ENCODE data around the gene H2BW2. TPM values are rescaled to one million over a fixed set of nuclear protein-coding genes. Genes with fewer than 3 reads are reported as not detected.
"Not testable (repeated sequence)": the region's sequence is repeated elsewhere in the genome, so short reads cannot be mapped to it uniquely, and the experiment has no call there.

The H2BW2 gene
- total and polyA plus RNA-seq, 10 of the 15 experiments (the other 5 are each of a cell fraction or from before 2014, with no cell fraction given), result not detected

DNA sequence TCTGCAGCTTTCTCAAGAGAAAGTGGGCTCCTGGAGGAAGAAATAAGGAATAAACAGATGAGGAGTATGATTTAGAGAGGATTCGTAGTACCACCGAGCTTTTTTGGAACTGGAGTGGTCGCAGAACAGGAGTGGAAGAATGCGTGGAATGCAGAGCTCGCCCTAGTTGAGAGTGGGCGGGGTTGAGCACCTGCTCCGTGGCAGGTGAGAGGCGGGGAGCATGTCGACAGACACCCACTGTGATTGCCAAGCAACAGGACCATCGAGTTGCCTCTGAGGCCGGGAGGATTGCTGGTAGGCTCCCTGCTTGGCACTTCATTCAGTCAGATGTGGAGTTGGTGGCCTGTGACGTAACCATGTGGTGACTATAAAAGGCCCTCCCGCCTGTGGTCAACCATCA is 15.2 kb downstream of the H2BW2 start:
- intact Hi-C loops (cut with micrococcal nuclease; ENCODE audit: unreplicated experiment); DNase-seq (ENCODE audit: low read depth, low spot score); in situ Hi-C loops (cut with MboI); H4K20me1 ChIP-seq (ENCODE audit: control insufficient read depth, insufficient read depth); H3K79me2 ChIP-seq (ENCODE audit: control insufficient read depth, insufficient read depth, low read length); SMC1A ChIA-PET (ENCODE audit: uncharacterized antibody, unreplicated experiment); H3K4me1 ChIP-seq (ENCODE audit: control insufficient read depth, insufficient read depth, low read length); H3K27ac ChIP-seq (ENCODE audit: control insufficient read depth, insufficient read depth); H3K27me3 ChIP-seq (replicated peaks in 1 of 2; ENCODE audit: control insufficient read depth in 2 of 2, insufficient read depth in 2 of 2, low read length in 1 of 2); H3K36me3 ChIP-seq (ENCODE audit: control insufficient read depth in 2 of 2, insufficient read depth in 2 of 2, low read length in 1 of 2); H3K4me2 ChIP-seq (ENCODE audit: control insufficient read depth, insufficient read depth); H3K4me3 ChIP-seq; FAIRE-seq; H2AFZ ChIP-seq (ENCODE audit: control insufficient read depth, low read depth, low read length); H3K9me3 ChIP-seq (replicated peaks; ENCODE audit: control insufficient read depth, insufficient read depth, low read length); POLR2A ChIA-PET; BruUV-seq (replicated peaks); H3K9ac ChIP-seq (ENCODE audit: control insufficient read depth, insufficient read depth, low read length); CTCF ChIA-PET; RAD21 ChIA-PET (ENCODE audit: unreplicated experiment); ATAC-seq: not testable (repeated sequence)
- WGBS (ENCODE audit: insufficient coverage, insufficient replicate concordance, low lambda C conversion rate, missing lambda C conversion rate), result no CpG with 5 or more reads among the region's 13 CpGs

DNA sequence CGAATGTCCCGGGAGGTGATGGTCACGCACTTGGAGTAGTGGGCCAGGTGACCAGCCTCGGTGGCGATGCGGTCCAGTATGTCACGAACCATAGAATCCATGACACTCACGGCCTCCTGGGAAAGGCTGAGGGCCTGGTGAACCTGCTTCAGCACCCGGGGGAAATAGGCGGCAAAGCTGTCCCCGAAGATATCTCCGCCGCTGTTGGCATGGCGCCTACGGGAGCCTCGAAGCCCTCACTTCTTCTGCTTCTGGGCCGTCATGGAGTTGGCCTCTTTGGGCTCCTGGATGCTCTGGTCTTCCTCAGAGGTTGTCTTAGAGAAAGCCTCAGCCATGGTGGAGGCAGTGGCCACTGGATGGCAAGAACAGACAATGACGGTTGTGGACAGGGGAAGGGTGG is 22.9 kb downstream of the H2BW2 start:
- SMC1A ChIA-PET (ENCODE audit: uncharacterized antibody, unreplicated experiment); H3K4me1 ChIP-seq (ENCODE audit: control insufficient read depth, insufficient read depth, low read length); intact Hi-C loops (cut with micrococcal nuclease; ENCODE audit: unreplicated experiment); in situ Hi-C loops (cut with MboI); H3K9ac ChIP-seq (ENCODE audit: control insufficient read depth, insufficient read depth, low read length); DNase-seq (ENCODE audit: low read depth, low spot score); H4K20me1 ChIP-seq (ENCODE audit: control insufficient read depth, insufficient read depth); H3K4me3 ChIP-seq; H3K36me3 ChIP-seq (ENCODE audit: control insufficient read depth in 2 of 2, insufficient read depth in 2 of 2, low read length in 1 of 2); H2AFZ ChIP-seq (ENCODE audit: control insufficient read depth, low read depth, low read length); H3K9me3 ChIP-seq (replicated peaks; ENCODE audit: control insufficient read depth, insufficient read depth, low read length); BruUV-seq (replicated peaks); ATAC-seq; H3K79me2 ChIP-seq (ENCODE audit: control insufficient read depth, insufficient read depth, low read length); CTCF ChIA-PET; H3K4me2 ChIP-seq (ENCODE audit: control insufficient read depth, insufficient read depth); H3K27ac ChIP-seq (ENCODE audit: control insufficient read depth, insufficient read depth); POLR2A ChIA-PET; H3K27me3 ChIP-seq (replicated peaks in 1 of 2; ENCODE audit: control insufficient read depth in 2 of 2, insufficient read depth in 2 of 2, low read length in 1 of 2); FAIRE-seq; RAD21 ChIA-PET (ENCODE audit: unreplicated experiment): not testable (repeated sequence)
- 88% methylated on average over 9 of the region's 18 CpGs for WGBS (ENCODE audit: insufficient coverage, insufficient replicate concordance, low lambda C conversion rate, missing lambda C conversion rate)

DNA sequence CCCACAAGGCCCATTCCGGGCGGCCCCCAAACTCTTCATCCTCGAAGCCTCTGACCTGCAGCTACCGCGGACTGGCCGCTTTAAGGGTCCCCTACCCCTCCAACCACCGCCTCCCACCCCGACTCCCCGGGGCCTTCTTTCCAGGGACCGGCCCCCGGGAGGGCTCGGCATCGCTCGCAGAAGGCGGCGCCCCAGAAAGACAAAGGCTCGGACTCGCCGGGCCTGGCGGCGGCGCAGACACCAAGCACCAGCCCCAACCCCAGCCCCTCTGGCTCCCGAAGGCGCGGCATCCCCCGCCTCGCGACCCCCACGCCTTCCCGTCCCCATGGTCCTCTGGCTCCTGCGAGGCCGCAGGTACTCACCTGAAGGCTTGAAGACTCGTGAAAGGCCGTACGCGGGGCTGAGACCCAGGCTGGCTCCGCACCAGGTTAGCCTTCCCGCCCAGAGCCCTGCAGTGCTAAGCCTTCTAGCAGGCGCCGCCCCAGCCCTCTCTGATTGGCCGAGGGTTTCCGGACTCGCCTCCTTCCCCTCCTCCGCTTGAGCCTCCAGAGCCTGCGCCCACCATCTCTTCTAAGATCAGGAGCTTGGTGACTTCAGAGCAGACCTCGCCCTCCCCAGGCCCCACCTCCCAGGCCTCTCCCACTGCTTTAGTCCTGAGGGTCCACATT is 36.2 kb downstream of the H2BW2 start, which contains the start of gene TMSB15C:
Gene TMSB15C, minus strand, starts transcription at position 459 of the 668 bp plus-strand sequence.
- H3K9ac ChIP-seq (ENCODE audit: control insufficient read depth, insufficient read depth, low read length); H3K27ac ChIP-seq (ENCODE audit: control insufficient read depth, insufficient read depth); H3K9me3 ChIP-seq (replicated peaks; ENCODE audit: control insufficient read depth, insufficient read depth, low read length); RAD21 ChIA-PET (ENCODE audit: unreplicated experiment); FAIRE-seq; H3K79me2 ChIP-seq (ENCODE audit: control insufficient read depth, insufficient read depth, low read length); H4K20me1 ChIP-seq (ENCODE audit: control insufficient read depth, insufficient read depth); SMC1A ChIA-PET (ENCODE audit: uncharacterized antibody, unreplicated experiment); BruUV-seq (replicated peaks); CTCF ChIA-PET; H3K27me3 ChIP-seq (replicated peaks in 1 of 2; ENCODE audit: control insufficient read depth in 2 of 2, insufficient read depth in 2 of 2, low read length in 1 of 2); H3K4me1 ChIP-seq (ENCODE audit: control insufficient read depth, insufficient read depth, low read length); DNase-seq (ENCODE audit: low read depth, low spot score); POLR2A ChIA-PET; H3K4me2 ChIP-seq (ENCODE audit: control insufficient read depth, insufficient read depth); H3K36me3 ChIP-seq (ENCODE audit: control insufficient read depth in 2 of 2, insufficient read depth in 2 of 2, low read length in 1 of 2); H3K4me3 ChIP-seq; intact Hi-C loops (cut with micrococcal nuclease; ENCODE audit: unreplicated experiment); H2AFZ ChIP-seq (ENCODE audit: control insufficient read depth, low read depth, low read length); in situ Hi-C loops (cut with MboI): not testable (repeated sequence)
- WGBS (ENCODE audit: insufficient coverage, insufficient replicate concordance, low lambda C conversion rate, missing lambda C conversion rate), result no CpG with 5 or more reads among the region's 46 CpGs
- ATAC-seq, result peak; percentile 100

DNA sequence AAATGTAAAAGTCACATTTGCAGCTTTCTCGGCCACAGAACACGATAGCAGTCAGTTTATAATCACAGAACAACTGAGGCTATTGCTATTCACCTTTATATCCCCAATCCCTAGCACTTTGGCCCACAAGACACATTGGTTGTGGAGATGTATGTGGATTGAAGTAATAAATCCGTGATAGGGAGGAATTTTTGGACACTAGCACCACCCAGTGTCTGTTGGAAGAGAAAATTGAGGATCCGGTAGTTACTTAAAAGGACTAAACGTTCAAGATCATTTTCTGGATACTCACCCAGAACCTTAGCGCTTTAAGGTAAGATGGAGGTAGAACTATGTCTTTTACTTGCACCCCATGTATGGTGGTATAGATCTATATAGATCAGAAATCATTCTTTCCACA is 38.1 kb downstream of the H2BW2 start:
- ATAC-seq; H3K4me2 ChIP-seq (ENCODE audit: control insufficient read depth, insufficient read depth); RAD21 ChIA-PET (ENCODE audit: unreplicated experiment); FAIRE-seq; H3K27ac ChIP-seq (ENCODE audit: control insufficient read depth, insufficient read depth); CTCF ChIA-PET; H3K9me3 ChIP-seq (replicated peaks; ENCODE audit: control insufficient read depth, insufficient read depth, low read length); H3K9ac ChIP-seq (ENCODE audit: control insufficient read depth, insufficient read depth, low read length); BruUV-seq (replicated peaks); in situ Hi-C loops (cut with MboI); intact Hi-C loops (cut with micrococcal nuclease; ENCODE audit: unreplicated experiment); SMC1A ChIA-PET (ENCODE audit: uncharacterized antibody, unreplicated experiment); H3K4me1 ChIP-seq (ENCODE audit: control insufficient read depth, insufficient read depth, low read length); H3K4me3 ChIP-seq; POLR2A ChIA-PET; H2AFZ ChIP-seq (ENCODE audit: control insufficient read depth, low read depth, low read length); DNase-seq (ENCODE audit: low read depth, low spot score); H4K20me1 ChIP-seq (ENCODE audit: control insufficient read depth, insufficient read depth); H3K79me2 ChIP-seq (ENCODE audit: control insufficient read depth, insufficient read depth, low read length); H3K36me3 ChIP-seq (ENCODE audit: control insufficient read depth in 2 of 2, insufficient read depth in 2 of 2, low read length in 1 of 2); H3K27me3 ChIP-seq (replicated peaks in 1 of 2; ENCODE audit: control insufficient read depth in 2 of 2, insufficient read depth in 2 of 2, low read length in 1 of 2): not testable (repeated sequence)
- WGBS (ENCODE audit: insufficient coverage, insufficient replicate concordance, low lambda C conversion rate, missing lambda C conversion rate), result no CpG with 5 or more reads among the region's 6 CpGs

Data from GM12878 (cell line).